ENCODE measurements around the gene ZFAND3.

DNA sequence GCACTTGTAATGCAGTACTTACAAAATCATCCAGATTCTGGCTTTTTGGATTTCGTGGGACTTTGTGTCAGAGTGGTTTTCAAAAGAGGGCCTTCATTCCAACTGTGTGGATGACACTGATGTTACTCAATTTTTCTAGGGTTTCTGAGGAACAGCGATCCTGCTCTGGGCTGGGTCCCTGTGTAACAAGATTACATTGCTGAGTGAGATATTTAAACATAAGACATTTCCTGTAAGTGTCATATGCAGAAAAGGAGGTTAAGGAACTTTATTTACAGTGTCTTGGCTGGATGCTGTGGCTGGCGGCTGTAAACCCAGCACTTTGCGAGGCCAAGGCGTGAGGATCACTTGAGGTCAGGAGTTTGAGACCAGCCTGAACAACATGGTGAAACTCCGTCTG, 6.7 kb downstream of the ZFAND3 start:
- TF ChIP-seq, protein P1, sequence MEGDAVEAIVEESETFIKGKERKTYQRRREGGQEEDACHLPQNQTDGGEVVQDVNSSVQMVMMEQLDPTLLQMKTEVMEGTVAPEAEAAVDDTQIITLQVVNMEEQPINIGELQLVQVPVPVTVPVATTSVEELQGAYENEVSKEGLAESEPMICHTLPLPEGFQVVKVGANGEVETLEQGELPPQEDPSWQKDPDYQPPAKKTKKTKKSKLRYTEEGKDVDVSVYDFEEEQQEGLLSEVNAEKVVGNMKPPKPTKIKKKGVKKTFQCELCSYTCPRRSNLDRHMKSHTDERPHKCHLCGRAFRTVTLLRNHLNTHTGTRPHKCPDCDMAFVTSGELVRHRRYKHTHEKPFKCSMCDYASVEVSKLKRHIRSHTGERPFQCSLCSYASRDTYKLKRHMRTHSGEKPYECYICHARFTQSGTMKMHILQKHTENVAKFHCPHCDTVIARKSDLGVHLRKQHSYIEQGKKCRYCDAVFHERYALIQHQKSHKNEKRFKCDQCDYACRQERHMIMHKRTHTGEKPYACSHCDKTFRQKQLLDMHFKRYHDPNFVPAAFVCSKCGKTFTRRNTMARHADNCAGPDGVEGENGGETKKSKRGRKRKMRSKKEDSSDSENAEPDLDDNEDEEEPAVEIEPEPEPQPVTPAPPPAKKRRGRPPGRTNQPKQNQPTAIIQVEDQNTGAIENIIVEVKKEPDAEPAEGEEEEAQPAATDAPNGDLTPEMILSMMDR (IDR thresholded peaks at IDR 0.05; ENCODE audit: insufficient read depth, low read depth, low read length) = no peak
- no peak for TF ChIP-seq EZH2 (IDR thresholded peaks at IDR 0.05; ENCODE audit: insufficient read depth, low read length)

All from astrocyte (in vitro differentiated cells and primary cell).